GM21528 (cell line): ENCODE data around the gene WWOX.
"Not testable (repeated sequence)": the region's sequence is repeated elsewhere in the genome, so short reads cannot be mapped to it uniquely, and the experiment has no call there.

Experiments used
- ATAC-seq: cut with Tn5 transposase; IDR thresholded peaks from one replicate; pipeline ENCODE4 v1.9.1; 2021; ENCODE audit warnings: mild to moderate bottlenecking, moderate library complexity; ENCODE audit not compliant: unreplicated experiment, low FRiP score

The WWOX gene

GRCh38 chr16:78583441-78583840 lies 484.0 kb downstream of the WWOX start:
- ATAC-seq: no peak

DNA sequence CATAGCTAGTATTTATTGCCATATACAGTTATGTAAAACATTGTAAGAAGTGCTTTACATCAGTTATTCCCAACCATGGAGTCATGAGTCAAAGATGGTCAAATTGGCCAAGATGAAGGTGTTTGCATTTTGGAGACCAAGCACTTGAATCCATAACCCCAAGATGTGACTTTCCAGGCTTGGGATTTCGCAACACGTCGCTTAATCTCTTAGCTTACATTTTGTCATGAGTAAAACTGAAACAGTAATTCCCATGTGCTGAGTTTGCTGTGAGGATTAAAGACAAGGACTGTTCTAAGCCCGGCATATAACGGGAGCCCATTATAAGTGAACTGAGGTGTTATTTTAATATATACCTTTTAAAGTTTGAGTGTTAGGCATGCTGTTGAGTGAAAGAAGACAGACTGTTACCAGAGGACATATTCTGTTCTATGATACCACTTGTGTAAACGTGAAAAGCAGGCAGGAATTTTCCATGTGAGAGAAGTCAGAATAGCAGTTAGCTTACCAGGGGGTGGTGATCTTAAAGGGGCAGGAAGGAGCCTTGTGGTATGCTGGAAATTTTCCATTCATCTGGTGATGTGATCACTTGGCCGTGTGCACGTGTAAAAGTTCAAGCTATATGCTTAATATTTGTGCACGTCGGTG lies 484.9 kb downstream of the WWOX start:
- ATAC-seq: no peak

- no peak for ATAC-seq
These were observed 485.5 kb downstream of the WWOX start for GRCh38 chr16:78584991-78585390.

- no peak for ATAC-seq
These were observed 489.9 kb downstream of the WWOX start for GRCh38 chr16:78589331-78589730.

DNA sequence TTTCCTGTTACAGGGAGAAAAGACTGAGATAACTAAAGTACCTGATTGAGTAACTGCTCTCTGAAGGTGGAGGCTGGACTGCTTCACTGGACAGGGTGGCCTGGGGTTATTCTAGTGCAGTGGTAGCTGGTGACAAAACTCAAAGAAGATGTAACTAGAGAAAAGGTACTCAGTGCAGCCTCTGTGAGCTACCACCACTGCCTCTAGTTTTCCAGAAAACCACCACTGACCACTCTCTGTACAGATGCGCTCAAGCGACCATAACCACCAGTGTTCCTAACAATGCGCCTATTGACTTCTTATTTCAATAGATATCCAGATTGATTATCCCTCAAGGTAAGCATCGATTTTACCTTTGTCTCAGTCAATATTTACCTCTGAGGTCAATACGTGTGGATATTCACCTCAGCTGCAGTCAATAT lies 492.2 kb downstream of the WWOX start:
- ATAC-seq: no peak

- ATAC-seq: no peak
These were observed 492.7 kb downstream of the WWOX start for GRCh38 chr16:78592111-78592510.

DNA sequence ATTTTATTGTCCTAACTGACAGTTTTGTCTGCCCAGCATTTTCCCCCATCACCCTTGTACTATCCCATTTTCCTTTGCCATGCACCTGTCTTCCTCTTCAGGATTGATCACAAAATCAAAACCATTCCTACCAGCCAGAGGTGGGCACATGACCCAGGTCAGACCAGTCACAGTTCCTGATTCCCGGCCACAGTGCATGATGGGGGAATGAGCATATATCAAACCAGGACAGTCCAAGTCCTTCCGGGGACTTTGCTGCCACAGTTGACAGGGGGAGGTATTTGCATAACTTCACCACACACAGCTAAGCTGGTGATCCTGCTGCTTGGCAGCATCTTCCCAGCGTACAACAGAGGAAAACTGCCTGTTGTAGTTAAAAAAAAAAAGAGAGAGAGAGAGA lies 493.9 kb downstream of the WWOX start:
- no peak for ATAC-seq

DNA sequence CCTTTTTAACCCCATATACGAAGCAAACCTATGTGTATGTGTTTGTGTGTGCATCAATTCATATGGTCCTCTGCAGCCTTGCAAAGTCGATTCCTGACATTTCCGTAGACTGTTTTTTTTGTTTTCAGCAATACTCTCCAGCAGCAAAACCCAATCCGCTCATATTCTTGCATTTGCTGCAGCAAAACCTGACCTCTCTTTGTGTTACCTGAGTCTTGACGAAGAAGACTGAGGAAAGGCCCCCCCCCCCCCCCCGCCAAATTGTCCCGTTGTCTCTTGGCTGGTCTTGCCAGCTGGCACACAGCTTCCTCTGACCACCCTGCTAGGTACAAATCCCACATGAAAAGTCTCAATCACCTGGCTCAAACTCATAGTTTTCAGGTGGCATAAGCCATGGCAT lies 494.7 kb downstream of the WWOX start:
- no peak for ATAC-seq

DNA sequence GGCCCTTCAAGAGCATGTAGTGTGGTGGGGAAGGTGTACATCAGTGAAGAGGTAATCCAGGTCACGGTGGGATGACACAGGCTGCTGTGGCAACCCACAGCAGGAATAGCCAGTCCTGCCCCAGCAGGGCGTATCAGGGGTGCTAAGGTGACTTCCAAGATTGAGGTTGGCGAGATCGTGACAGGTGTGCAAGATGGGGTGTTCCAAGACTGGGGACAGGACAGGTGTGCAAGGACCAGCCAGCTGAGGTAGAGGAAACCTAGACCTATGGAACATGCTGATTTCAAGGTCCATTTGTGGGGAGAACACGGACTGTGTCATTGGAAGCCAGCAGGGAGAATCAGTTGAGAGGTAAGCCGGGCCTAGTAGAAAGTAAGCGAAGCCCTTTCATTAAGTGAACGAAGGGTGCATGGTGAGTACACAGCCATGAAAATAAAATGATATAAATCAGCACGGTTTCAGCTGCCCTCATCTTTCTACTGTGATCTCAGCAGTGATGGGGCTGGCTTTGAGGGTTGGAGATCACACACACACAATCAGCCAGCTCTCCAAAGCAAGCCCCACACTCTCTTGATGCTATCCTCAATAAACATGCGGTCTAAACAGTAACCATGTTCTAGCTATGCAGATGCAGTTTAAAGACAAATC lies 497.0 kb downstream of the WWOX start:
- ATAC-seq: no peak

DNA sequence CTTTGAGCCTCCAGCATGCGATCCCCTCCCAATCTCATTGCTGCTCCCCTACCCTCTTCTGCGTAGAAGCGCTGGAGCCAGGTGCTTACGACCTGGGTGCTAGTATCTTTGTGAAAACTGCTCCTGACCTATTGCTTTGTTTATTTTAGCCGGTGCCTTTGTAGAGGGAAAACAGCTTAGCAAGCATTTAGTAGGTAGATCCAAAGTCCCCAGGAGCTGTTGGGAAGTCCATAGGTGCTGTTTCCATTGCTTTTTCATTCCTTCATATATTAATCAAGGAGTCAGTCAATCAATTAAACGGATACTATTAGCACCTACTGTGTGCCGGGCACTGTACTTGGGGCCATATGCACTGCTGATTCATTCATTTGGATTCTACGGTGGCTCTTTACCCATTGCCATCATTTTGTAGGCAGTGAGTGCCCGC lies 497.6 kb downstream of the WWOX start:
- no peak for ATAC-seq

GRCh38 chr16:78597809-78598570 lies 498.5 kb downstream of the WWOX start:
- no peak for ATAC-seq

DNA sequence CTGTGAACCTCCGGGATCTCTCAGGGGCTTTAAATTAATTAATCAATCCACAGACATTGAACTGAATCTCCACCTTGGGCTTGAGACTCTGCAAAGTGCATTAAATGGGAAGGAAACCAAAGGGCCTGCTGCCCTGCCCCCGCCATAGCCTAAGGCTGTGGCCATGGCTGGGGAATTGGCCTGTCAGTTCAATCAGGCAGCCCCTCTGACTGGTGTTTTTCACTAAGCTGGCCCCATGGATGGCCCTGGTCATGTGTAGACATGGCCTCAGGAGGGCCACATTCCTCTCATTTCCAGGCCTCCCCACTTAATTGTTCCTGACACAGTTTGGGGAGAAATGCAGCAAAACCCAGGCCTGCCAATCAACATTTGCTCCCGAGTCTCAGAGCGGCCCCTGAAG lies 499.8 kb downstream of the WWOX start:
- no peak for ATAC-seq

DNA sequence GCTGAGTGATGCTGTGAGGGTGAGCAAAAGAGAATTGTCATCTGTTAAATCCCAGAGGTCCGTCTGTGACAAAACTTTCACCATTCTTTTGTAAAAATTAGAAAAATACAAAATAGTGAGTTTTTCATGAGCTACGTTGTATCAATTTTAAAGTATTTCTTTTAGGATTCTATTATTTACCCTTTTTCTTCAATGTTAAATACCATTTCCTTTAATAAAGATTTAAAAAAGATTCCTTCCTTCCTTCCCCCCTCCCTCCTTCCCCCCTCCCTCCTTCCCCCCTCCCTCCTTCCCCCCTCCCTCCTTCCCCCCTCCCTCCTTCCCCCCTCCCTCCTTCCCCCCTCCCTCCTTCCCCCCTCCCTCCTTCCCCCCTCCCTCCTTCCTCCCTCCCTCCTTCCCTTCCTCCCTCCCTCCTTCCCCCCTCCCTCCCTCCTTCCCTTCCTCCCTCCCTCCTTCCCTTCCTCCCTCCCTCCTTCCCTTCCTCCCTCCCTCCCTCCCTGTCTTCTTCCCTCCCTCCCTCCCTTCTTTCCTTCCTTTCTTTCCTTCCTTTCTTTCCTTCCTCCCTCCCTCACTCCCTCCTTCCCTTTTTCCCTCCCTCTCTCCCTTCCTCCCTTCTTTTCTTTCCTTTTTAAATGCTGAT lies 505.1 kb downstream of the WWOX start:
- ATAC-seq: not testable (repeated sequence)

DNA sequence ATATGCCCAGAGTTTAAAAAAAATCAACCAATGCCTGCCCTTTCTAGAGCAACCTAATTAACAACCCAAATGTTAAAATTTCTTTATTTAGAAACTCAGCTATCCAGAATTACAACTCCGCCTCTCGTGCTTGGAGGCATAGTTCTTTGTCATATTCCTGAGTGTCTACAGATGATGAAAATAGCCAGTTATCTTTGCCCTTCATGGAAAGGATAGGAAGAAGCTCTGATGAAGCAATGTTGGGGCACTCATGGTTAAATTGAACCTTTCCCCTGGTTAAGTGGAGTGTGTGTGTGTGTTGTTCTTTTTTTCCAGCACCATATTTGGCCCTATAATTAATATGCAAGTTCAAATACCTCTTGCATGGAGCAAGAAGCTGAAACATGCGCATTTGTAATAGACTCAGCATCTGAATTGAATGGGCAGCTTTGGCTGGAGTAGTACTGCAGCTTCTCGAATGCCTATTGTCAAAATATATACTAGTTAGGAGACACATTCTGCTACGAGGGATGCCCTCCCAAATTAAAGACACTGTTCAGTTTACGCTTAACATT lies 506.2 kb downstream of the WWOX start:
- ATAC-seq: no peak

DNA sequence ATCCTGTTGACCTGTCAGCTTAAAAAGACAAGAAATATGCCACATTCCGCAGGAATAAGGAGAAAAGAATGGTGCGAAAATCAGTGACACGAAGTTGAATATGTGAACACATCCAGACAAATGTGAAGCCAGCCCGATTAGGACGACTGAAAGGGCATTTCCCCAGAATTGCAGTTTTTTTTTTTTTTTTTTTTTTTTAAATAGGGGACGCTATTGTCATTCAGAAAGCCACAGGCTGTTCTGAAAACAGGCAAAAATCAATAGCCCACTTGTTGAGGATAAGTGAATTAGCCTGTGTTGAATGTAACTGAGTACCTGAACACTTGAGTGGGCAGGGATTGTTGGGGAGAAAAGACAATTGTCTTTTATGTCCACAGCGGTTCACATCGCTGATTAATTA lies 507.1 kb downstream of the WWOX start:
- no peak for ATAC-seq

DNA sequence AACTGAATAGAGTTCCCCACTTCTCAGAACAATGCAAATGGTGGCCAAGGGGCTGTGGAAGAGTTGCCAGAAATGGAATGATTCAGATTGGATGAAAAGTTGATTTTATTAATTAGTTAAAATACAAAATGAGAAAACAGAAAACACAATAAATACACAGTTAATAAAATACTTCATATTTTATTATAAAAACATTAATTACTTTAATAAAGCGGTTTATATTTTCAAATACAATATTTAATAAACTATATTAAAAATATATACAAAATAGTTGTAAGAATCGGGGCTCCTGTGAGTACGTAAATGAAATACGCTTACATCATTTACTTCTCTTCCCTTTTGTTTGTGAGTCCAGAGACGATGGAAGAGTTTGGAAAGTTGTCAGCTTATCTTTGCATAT lies 507.6 kb downstream of the WWOX start:
- no peak for ATAC-seq

GRCh38 chr16:78607465-78607864 lies 508.0 kb downstream of the WWOX start:
- ATAC-seq: no peak

DNA sequence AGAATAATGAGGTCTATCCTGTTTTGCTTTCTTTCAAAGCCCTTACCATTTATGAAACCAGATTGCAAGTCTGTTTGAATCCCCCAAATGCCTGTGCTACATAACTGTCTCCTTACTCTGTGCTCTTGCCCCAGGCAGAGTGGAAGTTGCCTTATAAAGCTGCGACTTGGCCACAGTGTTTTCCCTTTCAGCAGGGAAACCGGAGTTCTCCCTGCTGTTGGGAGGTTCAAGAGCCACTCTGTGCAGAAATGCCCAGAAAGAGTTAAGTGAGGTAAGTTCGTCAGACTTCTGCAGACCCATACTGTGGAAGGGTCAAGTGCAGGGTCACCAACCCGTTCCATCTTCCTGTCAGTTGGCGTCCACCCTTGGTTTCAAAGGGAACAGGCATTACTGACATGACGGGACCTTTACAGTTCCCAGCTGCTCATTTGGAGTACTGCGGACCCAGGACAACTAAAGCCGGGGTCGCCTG lies 508.9 kb downstream of the WWOX start:
- ATAC-seq: no peak

DNA sequence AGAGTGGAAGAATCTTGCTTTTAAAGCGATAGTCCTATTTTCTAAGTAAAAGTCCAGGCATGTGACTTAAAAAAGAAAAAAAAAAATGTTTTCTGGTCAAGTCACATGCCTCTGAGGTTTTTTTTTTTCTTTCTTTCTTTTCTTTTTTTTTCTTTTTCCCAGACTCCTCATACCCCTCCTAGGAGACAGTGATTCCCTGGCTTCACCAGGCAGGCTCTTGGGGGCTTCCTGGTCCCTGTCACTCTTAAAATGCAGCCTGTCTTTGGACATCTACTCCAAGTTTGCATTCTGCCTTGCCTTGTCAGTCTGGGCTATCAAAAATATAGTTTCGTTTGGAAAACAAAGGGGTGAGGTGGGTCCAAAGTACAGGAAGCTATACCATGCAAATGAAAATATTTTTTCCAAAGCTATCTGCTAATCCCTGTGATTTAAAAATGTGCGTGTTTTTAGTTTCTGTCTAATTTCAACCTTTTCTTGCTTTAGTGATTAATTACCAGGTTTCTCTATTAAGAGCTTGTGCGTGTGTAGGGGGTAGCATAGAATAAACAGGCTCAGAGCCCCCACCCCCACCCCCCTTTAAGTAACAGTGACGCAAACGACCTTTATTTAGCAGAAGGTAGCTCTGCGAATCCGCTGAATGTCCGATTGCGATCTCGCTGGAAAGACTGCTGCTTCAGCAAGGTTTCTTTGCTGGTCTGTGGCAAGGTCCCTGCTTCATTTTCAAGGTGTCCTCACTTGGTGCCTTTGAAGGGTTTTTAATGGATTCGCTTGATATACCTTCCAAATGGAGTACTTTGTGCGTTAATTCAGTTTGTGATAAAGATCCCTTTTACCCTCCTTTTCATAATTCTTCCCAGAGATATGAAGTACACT lies 510.2 kb downstream of the WWOX start:
- ATAC-seq: no peak

DNA sequence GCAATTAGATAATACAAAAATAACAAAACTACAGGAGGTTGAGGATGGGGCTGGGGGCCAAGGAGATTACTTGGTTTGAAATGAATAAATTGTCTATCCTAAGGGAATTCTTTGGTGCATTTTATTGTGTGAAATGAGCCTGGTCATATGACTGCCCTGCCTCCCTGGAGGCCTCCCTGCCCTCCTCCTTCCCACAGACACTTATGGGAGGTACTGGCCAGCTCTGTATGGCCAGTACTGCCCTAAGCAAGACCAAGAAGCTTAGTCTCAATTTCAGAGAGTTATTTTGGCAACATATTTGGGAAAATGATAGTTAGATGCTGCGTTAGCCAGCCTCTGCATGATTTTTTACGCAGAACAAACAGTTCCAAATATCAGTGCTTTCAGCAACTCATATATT lies 511.9 kb downstream of the WWOX start:
- no peak for ATAC-seq
